ENCODE measurements around the gene PTPN1.

PTPN1 gene

DNA sequence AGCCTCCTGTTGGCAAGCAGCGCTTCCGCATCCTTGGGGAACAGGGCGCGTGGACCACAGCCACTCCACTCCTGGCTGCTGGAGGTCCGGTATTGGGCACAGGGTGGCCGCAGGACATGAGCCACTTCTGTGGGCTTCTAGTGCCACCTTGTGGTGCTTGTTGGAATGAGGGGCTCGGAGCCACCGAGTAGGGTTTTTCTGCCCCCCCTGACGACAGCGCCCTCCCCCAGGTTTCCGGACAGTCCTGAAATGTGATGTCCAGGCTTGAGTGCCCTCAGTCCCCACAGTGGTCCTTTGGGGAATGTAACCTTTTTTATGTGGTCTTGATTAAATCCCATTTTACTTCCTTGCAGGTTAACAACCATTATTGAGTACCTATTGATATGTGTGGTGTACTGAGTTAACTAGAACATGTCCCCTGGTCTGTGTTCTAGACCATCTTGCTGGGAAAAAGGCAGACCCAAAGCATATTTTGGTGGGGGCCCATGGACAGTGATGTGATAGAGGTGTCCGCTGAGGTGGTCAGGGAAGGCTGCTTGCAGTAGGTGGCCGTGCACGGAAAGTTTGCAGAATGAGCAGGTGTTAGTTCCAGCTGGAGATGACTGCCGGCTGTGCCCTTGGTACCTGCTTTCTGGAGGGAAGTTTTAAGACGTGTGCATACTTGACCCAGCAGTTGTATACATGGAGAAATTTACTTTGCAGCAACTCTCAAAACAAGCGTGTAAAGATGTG, 70.0 kb downstream of the PTPN1 start:
- DNase-seq, result no peak

- no peak for DNase-seq
Observed at GRCh38 chr20:50580842-50581544, 70.8 kb downstream of the PTPN1 start.

DNA sequence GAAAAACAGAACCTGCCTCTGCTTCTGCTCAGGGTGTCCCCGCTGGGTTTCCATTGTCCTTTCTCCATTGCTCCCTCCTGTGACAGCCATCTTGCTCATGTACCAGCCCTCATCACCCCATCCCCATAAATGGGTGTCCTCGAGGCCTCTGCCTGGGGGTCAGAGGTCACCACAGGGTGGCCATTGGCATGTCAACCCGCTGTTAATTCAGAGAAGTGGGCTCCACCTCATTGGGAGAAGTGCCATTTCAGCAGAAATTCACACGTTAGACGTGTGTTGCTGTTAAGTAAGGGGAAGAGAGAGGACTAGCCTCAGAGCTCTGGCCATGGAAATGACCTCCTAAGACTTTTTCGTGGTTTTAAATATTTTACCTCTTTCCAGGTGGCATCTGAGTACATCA, 71.9 kb downstream of the PTPN1 start:
- no peak for DNase-seq

DNA sequence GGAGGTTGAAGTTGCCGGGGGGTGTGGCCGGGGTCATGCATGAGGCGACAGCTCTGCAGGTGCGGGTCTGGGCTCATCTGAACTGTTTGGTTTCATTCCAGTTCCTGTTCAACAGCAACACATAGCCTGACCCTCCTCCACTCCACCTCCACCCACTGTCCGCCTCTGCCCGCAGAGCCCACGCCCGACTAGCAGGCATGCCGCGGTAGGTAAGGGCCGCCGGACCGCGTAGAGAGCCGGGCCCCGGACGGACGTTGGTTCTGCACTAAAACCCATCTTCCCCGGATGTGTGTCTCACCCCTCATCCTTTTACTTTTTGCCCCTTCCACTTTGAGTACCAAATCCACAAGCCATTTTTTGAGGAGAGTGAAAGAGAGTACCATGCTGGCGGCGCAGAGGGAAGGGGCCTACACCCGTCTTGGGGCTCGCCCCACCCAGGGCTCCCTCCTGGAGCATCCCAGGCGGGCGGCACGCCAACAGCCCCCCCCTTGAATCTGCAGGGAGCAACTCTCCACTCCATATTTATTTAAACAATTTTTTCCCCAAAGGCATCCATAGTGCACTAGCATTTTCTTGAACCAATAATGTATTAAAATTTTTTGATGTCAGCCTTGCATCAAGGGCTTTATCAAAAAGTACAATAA, 72.5 kb downstream of the PTPN1 start:
- no peak for DNase-seq

DNA sequence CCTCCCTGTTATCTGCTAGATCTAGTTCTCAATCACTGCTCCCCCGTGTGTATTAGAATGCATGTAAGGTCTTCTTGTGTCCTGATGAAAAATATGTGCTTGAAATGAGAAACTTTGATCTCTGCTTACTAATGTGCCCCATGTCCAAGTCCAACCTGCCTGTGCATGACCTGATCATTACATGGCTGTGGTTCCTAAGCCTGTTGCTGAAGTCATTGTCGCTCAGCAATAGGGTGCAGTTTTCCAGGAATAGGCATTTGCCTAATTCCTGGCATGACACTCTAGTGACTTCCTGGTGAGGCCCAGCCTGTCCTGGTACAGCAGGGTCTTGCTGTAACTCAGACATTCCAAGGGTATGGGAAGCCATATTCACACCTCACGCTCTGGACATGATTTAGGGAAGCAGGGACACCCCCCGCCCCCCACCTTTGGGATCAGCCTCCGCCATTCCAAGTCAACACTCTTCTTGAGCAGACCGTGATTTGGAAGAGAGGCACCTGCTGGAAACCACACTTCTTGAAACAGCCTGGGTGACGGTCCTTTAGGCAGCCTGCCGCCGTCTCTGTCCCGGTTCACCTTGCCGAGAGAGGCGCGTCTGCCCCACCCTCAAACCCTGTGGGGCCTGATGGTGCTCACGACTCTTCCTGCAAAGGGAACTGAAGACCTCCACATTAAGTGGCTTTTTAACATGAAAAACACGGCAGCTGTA, 73.4 kb downstream of the PTPN1 start:
- no peak for DNase-seq

- no peak for DNase-seq
Observed at GRCh38 chr20:50584687-50585086, 74.5 kb downstream of the PTPN1 start.

GRCh38 chr20:50585214-50585613, 75.0 kb downstream of the PTPN1 start:
- no peak for DNase-seq

DNA sequence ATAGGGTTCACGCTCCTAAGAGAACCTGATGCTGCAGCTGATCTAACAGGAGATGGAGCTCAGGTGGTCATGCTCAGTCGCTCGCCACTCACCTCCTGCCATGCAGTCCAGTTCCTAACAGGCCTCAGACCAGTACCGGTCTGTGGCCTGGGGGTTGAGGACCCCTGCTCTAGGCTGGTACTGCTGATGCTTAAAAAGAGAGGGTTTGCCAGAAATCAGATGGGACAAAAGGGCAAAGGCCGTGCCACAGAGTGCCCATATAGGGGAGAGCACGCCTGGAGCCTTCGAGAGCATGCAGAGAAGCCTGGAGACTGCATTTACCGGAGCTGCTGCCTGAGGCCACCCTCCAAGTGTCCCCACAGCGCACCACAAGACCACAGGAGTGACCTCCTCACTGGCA, 75.5 kb downstream of the PTPN1 start:
- no peak for DNase-seq

DNA sequence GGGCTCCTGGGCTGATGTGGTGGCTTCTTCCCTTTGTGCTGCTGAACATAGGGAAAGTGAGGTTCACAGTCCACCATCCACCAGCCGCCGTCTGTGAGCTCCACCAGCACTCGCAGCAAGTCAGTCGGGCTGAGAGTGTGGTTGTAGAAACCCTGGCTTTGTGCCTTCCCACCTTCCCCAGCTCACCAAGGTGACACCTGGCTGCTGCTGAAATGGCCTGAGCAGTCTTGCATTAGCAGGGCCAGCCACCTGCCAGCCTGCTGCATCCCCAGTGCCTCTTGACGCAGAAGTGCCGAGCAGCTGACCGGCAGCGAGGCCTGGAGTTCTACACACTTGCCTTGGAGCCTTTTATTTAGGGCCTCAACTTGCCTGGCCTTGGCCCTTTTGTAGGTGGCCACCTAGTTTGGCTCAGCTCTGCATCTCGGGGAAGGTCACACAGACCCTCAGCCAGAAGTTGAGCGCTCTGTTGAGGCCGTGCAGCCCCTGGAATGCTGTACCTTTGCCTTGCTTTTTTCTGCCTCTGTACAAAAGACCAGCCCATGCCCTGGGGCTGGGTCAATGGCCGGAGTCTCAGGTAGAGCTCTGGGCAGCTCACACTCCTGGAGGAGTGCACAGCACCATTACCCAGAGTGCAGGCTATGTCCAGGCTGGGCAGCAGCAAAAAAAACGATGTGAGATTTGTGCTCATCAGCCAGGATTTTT, 76.5 kb downstream of the PTPN1 start:
- no peak for DNase-seq

DNA sequence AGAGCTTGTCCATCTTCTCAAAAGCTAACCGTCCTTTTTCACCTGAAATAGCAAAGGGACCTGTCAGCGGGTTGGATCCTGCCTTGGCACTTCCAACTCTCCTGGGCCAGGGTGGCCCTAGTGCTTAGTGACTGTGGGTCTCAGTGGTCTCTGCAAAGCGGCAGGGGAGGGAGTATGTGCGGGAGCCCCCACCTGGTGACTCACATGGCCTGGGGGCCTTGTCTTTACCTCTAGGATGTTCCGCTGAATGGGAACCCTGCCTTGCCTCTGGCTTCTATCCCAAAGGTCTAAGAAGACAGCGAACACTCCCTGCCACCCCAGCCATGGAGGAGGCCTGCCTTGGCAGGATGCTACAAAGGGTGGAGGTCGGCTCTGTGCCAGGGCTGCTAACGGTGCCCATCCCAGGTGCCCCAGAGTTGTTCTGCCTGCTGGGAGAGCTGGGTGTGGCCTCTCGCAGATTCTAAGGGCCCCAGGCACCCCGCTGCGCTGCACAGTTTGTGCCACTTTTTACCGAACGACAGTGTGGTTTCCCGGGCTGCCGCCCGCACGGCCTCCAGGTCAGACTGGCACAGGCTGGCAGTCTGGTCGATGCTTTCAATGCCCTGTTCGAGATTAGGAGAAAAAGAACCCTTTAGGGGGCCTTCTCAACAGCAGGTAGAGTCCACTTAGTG, 77.2 kb downstream of the PTPN1 start:
- no peak for DNase-seq

DNA sequence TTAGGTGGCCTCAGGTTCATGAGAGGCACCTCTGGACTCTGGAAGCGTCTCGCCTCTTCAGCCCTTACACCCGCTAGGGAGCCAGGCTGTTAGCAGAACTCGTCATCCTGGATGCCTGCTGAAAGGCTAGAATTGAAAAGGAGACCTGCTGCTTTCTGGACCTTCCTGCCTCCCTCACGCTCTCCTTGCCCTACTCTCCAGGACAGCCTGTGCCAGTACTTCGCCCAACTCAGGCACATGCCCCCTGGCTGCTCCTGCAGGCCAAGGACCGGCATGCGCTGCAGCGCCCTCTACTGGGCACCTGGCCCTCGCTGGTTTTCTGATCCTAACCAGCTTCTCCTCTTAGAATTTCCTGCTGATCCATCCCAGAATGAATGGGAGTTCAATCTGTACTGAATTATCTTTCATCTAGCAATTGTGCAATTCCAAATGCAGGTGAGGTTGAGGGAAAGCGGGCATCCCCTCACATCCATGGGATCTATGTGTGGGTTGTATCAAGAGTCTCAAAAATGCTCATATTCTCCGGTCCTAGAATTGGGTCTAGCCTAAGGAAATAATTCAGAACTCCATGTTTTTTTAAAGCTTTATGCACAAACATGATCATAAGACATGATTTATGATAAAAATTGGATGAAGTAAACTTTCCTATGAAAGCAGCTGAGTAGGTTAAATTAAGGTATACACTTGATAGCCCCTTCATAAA, 78.0 kb downstream of the PTPN1 start:
- no peak for DNase-seq

- no peak for DNase-seq
Observed at GRCh38 chr20:50589548-50590347, 79.6 kb downstream of the PTPN1 start.

- DNase-seq, result no peak
Observed at GRCh38 chr20:50590348-50590664, 80.1 kb downstream of the PTPN1 start.

DNA sequence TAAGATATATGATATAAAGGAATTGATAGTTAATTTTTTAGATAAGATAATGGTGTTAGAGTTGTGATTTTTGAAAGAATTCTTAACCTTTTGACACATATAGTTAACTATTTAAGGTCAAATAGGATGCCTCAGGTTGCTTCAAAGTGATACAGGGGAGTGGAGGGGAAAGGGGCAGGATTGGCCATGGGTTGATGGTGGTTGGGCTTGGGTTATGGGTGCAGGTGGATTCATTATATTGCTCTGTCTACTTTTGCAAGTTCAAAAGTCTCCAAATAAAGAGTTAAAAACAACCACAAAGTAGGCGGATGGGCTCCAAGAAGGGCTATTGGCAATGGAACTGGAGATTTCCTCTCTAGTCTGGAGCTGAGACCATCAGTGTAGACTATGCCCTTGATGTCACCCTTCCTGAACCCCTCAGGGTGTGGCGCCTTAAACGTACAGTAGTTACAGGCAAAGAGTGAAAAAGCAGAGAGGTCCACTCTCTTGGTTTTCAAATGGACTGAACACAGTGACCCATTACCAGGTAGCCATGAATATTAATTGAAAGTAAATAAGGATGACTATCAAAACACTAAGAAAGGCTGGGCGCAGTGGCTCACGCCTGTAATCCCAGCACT, 81.2 kb downstream of the PTPN1 start:
- DNase-seq, result no peak

- no peak for DNase-seq
Observed at GRCh38 chr20:50592282-50593004, 82.3 kb downstream of the PTPN1 start.

DNA sequence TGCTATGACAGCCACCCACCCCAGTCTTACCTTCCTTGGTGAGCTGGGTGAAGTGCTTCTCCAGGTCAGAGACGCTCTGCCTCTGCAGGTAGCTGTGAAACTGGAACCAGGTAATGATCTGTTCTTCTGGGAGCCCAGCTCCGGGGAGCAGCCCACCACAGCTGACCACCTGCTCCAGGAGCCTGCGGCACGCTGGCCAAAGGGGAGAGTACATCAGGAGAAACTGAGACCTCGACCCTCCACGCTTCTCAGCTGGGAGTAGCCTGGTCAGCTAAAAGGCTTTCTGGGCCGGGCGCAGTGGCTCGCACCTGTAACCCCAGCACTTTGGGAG, 82.8 kb downstream of the PTPN1 start:
- no peak for DNase-seq

- no peak for DNase-seq
Observed at GRCh38 chr20:50594231-50594590, 84.0 kb downstream of the PTPN1 start.

DNA sequence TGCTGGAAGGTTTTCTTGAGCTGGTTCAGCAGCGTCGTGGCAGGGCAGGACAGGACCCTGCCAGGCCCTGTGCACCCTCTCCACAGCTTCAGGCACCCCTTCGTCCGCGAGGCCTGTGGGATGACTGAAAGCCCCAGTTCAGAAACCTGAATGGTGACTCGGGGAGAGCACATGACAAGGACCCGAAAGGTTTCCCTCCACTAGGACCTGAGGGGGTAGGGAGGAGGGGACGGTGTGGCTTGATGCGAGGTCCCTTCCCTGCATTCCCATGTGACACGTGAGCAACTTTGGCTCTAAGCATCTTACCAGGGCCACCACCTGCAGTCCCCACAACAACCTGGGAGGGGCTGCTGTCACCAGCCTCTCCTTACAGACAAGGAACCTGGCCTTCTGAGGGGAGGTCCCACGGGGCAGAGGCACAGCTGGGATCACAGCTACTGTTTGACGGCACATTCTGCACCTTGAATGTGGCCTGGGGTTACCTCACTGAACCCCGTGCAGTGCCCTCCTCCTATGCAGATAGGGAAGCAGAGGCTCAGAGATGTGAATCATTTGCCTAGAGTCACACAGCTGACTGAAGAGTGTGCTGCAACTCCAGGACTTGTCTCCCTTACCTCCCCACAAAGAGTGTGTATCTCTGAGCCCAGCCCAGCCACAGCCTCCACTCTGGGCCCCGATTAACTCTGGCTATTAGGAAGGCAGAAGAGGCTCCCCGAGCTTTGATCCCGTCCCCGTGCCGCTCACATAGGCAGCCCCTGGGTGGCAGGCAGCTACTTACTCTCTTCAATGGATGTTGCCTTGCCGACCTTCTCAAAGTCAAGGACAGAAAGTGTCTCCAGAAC, 84.6 kb downstream of the PTPN1 start:
- no peak for DNase-seq

DNA sequence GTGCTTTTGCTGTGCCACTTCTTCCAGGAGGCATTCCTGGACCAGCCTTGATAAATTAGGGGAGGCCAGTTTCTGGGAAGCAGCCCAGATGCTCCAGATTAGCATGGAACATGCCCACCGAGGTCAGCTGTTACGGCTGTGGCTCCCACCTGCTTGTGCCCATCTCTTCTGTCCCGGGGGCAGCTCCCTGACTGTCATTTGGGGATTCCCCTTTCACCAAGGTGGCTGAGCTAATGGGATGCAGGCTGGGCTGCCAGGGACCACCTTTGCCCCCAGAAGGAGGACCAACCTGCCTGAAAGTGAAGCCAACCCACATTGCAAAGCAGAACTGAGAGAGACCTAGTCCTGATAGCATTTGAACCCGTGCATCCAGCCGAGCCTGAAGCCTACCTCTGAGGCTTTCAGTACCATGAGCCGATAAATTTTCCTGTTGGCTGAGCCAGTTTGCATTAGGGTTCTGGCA, 85.3 kb downstream of the PTPN1 start:
- DNase-seq, result no peak

Measured in NCI-H1048 (cell line).